GM12892 (cell line): ENCODE results near the gene ITPR1. TPM values are rescaled to one million over a fixed set of nuclear protein-coding genes. Genes with fewer than 3 reads are reported as not detected.
A peak's percentile ranks its signal among the peaks of the same experiment; 100 is the strongest.
"Not testable (repeated sequence)": the region's sequence is repeated elsewhere in the genome, so short reads cannot be mapped to it uniquely, and the experiment has no call there.

ENCODE experiments used
- DNase-seq: peaks from one replicate; pipeline ENCODE4 v3.0.0; 2011; ENCODE audit not compliant: insufficient read length
- FAIRE-seq: peaks from 2 replicates; lab custom pipeline; 2011; peaks lifted over from hg19 to GRCh38; lab: Jason Lieb, UNC
- POLR2A ChIP-seq: IDR thresholded peaks from 2 replicates; pipeline ENCODE4 v1.6.1; 2011; ENCODE audit warnings: low read depth, low read length, control low read depth
- POLR2AphosphoS5 ChIP-seq: IDR thresholded peaks from 2 replicates; pipeline ENCODE4 v1.6.1; 2011; ENCODE audit warnings: low read depth, low read length, control low read depth
- TAF1 ChIP-seq: IDR thresholded peaks from 2 replicates; pipeline ENCODE4 v1.6.1; 2011; ENCODE audit warnings: low read depth, mild to moderate bottlenecking, control low read depth, low read length, borderline replicate concordance
- polyA plus RNA-seq: library from polyadenylated mRNA; unstranded; fragments of >200 nt; gene quantifications from one replicate; pipeline ENCODE4 v1.2.1, GENCODE V29; 2012; ENCODE audit warnings: missing spikeins, inconsistent platforms; ENCODE audit not compliant: missing spikeins

Gene ITPR1
- 28.5 TPM for polyA plus RNA-seq

DNA sequence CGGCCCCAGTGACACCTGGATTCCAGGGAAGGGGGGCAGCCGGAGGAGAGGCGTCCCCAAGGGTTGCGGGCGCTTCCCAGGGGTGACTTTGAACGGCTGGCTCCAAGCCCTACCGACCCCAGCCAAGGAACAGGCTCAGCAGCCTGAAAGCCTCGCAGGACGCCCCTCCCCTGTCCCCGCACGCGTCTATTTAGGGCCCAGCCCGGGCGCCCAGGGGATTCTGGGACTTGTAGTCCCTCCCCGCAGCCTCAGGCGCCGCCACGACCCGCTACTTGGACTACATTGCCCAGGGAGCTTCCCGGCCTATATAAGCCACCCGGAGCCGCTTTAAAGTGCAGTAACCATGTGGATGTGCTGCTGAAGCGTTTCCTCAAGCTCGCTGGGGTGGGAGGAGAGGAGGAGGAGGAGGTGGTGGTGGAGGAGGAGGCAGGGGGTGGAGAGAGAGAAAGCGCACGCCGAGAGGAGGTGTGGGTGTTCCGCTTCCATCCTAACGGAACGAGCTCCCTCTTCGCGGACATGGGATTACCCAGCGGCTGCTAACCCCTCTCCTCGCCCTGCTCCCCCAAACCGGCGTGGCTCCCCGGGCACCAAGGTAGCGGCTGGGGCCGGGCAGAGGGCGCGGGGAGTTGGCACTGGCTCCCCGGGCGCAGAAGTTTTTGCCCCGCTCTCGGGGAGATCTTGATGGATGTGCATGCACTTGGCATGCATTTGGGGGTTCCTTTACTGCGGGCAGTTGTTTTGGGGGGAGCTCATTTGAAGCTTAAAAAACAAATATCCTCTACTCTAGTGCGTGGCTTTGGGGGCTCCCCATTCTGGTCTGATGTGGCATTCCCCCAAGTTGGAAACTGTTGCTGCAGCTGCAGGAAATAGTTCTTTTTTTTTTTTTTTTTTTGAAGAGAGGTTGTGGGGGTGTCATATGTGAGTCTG, at the start of gene ITPR1:
ITPR1 (plus strand) TSS at position 335 of the 927 bp plus-strand sequence. CDS start 23,144 bp downstream, outside the sequence.
- peak; percentile 100 for TF ChIP-seq POLR2A
- TF ChIP-seq POLR2AphosphoS5 = peak; percentile 99
- TF ChIP-seq TAF1 = peak; percentile 99
- DNase-seq (peak; percentile 87), FAIRE-seq (peak; percentile 99)

- TF ChIP-seq POLR2AphosphoS5 (no peak), POLR2A (no peak)
- no peak for FAIRE-seq
- DNase-seq = no peak
Measured at GRCh38 chr3:4447295-4447999, 45.7 kb upstream of the ITPR1 start.

DNA sequence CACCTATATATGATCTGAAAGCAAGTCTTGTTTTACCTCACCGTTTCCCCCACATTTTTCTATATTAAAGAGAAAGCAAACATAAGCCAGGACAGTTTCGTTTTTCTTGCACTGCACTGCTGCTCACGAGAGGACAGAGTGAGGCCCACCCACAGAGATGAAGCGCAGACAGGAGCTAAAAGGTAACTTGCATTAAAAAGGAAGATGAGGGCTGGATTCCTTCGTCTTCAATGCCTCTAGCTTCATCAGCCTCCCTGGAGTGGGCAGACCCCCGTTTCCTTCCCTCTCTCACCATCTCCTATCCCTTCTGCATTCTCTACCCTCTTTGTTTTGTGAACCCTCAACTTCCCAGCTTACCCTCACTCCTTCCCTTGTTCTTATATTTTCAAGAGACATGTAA, 45.0 kb upstream of the ITPR1 start:
- FAIRE-seq = no peak
- TF ChIP-seq TAF1 (no peak), POLR2AphosphoS5 (no peak), POLR2A (no peak)
- no peak for DNase-seq

DNA sequence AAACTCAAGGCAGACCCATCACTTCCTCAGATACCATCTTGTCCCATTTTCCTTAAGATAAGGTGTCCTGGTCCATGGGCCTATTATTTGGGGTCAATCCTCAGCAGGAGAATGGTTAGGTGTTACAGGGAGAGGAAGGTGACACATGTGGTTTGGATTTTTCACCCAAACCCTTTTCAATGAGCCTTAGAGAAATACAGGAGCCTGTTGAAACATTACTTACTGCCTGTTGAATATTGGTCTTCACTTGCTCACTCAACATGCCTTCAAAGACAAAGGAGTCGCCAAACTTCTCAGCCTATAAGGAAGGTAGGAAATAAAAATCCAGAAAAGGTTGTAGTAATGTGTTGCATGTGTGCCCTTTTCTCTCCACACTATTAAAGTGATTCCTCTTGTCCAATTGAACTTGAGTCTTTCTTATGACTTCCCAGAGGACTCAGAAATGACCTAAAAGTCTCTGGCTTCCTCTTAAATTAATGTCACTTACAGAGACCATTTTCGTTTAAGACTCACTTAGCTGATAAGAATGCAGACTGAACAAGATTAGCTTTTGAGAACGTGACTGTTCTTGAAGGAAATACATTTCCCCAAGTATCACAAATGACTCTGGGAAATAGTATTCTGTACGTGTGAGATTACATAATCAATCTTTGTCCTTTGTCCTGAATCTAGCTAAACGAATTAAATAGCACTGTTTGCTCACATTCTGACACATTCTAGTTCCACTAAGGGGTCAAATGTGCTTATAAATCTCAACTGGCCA, 43.9 kb upstream of the ITPR1 start:
- no peak for TF ChIP-seq POLR2A
- TF ChIP-seq POLR2AphosphoS5 = no peak
- TF ChIP-seq TAF1 = no peak
- DNase-seq = no peak
- no peak for FAIRE-seq

DNA sequence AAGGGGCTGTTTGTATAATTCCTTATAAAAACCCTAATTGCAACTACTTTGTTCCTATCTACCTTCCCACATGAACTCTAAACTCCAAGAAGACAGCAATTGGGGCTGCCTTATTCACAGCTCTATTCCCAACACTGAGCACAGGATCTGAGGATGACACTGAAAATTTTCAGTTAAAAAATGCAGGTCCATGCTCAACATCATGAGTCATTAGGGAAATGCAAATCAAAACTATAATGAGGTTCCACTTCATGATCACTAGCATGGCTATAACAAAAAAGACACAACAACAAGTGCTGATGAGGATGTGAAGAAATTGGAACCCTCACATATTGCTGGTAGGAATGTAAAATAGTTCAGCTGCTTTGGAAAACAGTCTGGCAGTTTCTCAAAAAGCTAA, 39.0 kb upstream of the ITPR1 start:
- FAIRE-seq = no peak
- DNase-seq = no peak
- TF ChIP-seq TAF1 (no peak), POLR2A (no peak), POLR2AphosphoS5 (no peak)

DNA sequence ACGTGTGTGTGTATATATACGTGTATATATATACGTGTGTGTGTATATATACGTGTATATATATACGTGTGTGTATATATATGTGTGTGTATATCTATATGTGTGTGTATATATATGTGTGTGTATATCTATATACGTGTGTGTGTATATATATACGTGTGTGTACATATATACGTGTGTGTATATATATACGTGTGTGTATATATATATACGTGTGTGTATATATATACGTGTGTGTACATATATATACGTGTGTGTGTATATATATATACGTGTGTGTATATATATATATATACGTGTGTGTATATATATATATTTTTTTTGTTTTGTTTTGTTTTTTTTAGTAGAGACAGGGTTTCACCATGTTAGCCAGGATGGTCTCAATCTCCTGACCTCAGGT, 36.4 kb upstream of the ITPR1 start:
- not testable (repeated sequence) for DNase-seq, FAIRE-seq

- DNase-seq (no peak), FAIRE-seq (no peak)
- no peak for TF ChIP-seq POLR2A
- no peak for TF ChIP-seq TAF1
- no peak for TF ChIP-seq POLR2AphosphoS5
Measured at GRCh38 chr3:4458961-4459360, 34.2 kb upstream of the ITPR1 start.

DNA sequence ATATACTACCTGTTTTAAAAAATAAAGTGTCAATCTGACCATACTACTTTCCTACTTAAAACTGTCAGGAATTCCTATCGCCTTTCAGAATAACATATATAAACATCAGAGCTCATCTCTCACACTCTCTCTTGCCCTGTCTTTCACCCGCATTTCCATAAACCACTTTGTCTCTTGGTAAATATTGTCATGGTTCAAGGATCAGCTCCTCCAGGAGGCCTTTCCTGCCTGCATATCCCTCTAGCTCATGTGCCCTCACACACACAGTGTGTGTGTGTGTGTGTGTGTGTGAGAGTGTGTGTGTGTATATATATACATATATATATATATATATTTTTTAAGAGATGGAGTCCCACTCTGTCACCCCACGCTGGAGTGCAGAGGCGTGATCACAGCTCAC, 32.8 kb upstream of the ITPR1 start:
- TF ChIP-seq POLR2AphosphoS5 (no peak), TAF1 (no peak), POLR2A (no peak)
- DNase-seq (no peak), FAIRE-seq (no peak)

DNA sequence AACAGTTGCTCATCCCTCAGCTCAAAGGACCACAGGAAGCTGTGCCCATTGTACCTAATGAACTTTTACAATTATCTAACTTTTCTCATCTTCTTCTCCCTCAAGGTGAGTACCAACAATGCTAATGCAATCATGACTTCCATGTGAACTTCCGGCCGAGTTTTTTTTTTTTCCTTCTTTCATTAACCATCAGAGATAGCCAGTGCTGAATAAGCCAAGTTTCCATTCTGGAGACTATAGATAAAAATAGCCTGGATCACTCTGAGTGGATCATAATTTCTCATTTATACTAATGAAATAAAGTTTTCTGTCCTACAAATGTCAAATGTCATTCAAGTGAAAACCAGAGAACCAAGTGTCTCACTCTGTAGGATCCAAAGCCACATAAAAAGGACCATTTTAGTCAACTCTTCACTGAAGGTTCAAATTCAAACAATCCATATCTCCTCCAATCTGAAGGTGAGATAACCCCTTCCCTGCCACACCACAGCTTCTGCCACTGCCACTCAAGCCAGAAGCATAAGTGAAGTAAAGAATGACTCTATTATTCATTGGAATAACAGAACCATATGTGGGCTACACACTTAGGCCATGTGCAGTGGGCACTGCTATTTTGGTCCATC, 31.6 kb upstream of the ITPR1 start:
- FAIRE-seq (no peak), DNase-seq (no peak)
- no peak for TF ChIP-seq POLR2AphosphoS5
- TF ChIP-seq POLR2A = no peak
- TF ChIP-seq TAF1 = no peak

DNA sequence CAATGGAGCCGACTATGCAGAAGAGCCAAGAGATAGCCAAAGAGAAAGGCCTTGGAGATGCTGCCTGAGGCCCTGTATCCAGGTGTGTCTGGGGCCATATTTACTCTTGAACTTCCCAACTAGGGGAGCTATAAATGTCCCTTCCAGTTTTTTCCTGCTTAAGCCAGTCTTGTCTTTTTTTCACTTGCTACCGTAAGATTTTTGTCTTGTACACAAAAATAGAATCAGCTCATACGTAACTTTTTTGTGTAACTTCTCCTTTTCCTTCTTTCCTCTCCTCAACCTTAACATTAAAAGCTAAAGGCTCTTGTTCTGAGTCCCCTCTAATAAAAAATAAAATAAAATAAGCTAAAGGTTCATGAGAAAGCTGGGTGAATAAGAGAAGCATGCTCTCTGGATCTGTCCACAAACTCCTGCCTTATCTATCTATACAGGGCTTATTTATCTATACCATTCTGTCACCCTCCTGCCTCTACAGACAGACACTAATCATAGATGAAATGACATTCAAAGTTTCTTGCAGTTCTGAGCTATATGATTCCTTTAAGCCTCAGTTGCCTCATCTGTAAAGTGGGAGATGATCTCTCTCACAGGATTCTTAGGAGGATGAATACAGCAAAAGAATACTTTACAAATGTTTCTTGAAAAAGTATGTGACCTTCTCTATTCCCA, 30.6 kb upstream of the ITPR1 start:
- no peak for FAIRE-seq
- TF ChIP-seq POLR2A (no peak), TAF1 (no peak), POLR2AphosphoS5 (no peak)
- DNase-seq = no peak

GRCh38 chr3:4464576-4464975, 28.6 kb upstream of the ITPR1 start:
- DNase-seq = no peak
- FAIRE-seq = no peak
- no peak for TF ChIP-seq POLR2AphosphoS5
- TF ChIP-seq TAF1 = no peak
- no peak for TF ChIP-seq POLR2A
